SK-N-SH (cell line): ENCODE data around the gene MGA. TPM values are rescaled to one million over a fixed set of nuclear protein-coding genes. Genes with fewer than 3 reads are reported as not detected.

Experiments
- CTCF ChIA-PET: fragments of 300-600, 350-600 bp; formaldehyde crosslinking; extraction: SDS; loops from one replicate; lab custom pipeline; 2021; lab: Yijun Ruan, JAX
- POLR2A ChIA-PET: fragments of 350-600 bp; sonication (Branson Sonifier 250); formaldehyde crosslinking; extraction: SDS; loops from one replicate; lab custom pipeline; 2020; ENCODE audit warnings: antibody characterized with exemption, inconsistent platforms; lab: Yijun Ruan, JAX
- DNase-seq: peaks from one replicate; pipeline ENCODE4 v3.0.0; 2012
- H2AFZ ChIP-seq: fragments of 200-600 bp; sonication (generic); 2 replicates; pipeline ENCODE4 v1.8.1; 2016; ENCODE audit warnings: antibody characterized with exemption, mild to moderate bottlenecking, low read depth
- H3F3A ChIP-seq: fragments of 200-600 bp; sonication (generic); replicated peaks from 2 replicates; pipeline ENCODE3; 2016; ENCODE audit warnings: antibody characterized with exemption, mild to moderate bottlenecking; ENCODE audit not compliant: insufficient read depth
- H3K27ac ChIP-seq, 2 experiments: fragments of 200-500 bp in 1 of 2; fragments of 200-600 bp in 1 of 2; sonication (Bioruptor generic) in 1 of 2; sonication (generic), shearing (Covaris generic) in 1 of 2; 2 replicates each; pipeline versions ENCODE4 v1.5.1 to v1.6.1; 2014 to 2016; ENCODE audit warnings: low read depth in 2 of 2, inconsistent platforms in 1 of 2, low read length in 1 of 2, mild to moderate bottlenecking in 1 of 2, mixed read lengths in 1 of 2
- H3K27me3 ChIP-seq: fragments of 200-600 bp; sonication (generic), shearing (Covaris generic); 2 replicates; pipeline ENCODE4 v1.6.1; 2016; ENCODE audit warnings: mixed run types; ENCODE audit not compliant: insufficient read depth
- H3K36me3 ChIP-seq, 2 experiments: fragments of 200-500 bp in 1 of 2; fragments of 200-600 bp in 1 of 2; sonication (Bioruptor generic) in 1 of 2; sonication (generic) in 1 of 2; replicated peaks in 1 of 2; 2 replicates each; pipeline versions ENCODE3 to v1.5.1; 2014 to 2016; ENCODE audit warnings: low read length in 1 of 2, mild to moderate bottlenecking in 1 of 2; ENCODE audit not compliant: insufficient read depth in 2 of 2, control insufficient read depth in 1 of 2
- H3K4me1 ChIP-seq, 2 experiments: fragments of 200-500 bp in 1 of 2; fragments of 200-600 bp in 1 of 2; sonication (Bioruptor generic) in 1 of 2; sonication (generic), shearing (Covaris generic) in 1 of 2; 2 replicates each; pipeline versions ENCODE4 v1.5.1 to v1.6.1; 2014 to 2016; ENCODE audit warnings: low read depth in 1 of 2, low read length in 1 of 2, mixed run types in 1 of 2; ENCODE audit not compliant: insufficient read depth in 2 of 2, control insufficient read depth in 1 of 2
- H3K4me2 ChIP-seq: fragments of 200-600 bp; sonication (generic), shearing (Covaris generic); 2 replicates; pipeline ENCODE4 v1.6.1; 2017; ENCODE audit warnings: mixed run types
- H3K4me3 ChIP-seq, 2 experiments: fragments of 200-500 bp in 1 of 2; fragments of 200-600 bp in 1 of 2; sonication (Bioruptor generic) in 1 of 2; sonication (generic), shearing (Covaris generic) in 1 of 2; 2 replicates each; pipeline versions ENCODE4 v1.5.1 to v1.8.1; 2014 to 2016; ENCODE audit warnings: low read depth in 2 of 2, inconsistent platforms in 1 of 2, low read length in 1 of 2, mild to moderate bottlenecking in 1 of 2, mixed read lengths in 1 of 2, moderate library complexity in 1 of 2
- H3K79me2 ChIP-seq: fragments of 200-600 bp; sonication (generic); 2 replicates; pipeline ENCODE4 v1.8.1; 2017; ENCODE audit warnings: mild to moderate bottlenecking; ENCODE audit not compliant: insufficient read depth
- H3K9ac ChIP-seq: fragments of 200-600 bp; sonication (generic); 2 replicates; pipeline ENCODE4 v1.6.1; 2017; ENCODE audit warnings: mixed run types
- H3K9me2 ChIP-seq: fragments of 200-600 bp; sonication (generic); 2 replicates; pipeline ENCODE4 v1.6.1; 2017; ENCODE audit warnings: mixed run types
- H3K9me3 ChIP-seq: fragments of 200-600 bp; sonication (generic); 2 replicates; pipeline ENCODE4 v1.6.1; 2017; ENCODE audit warnings: mixed run types, mild to moderate bottlenecking, moderate library complexity
- H4K20me1 ChIP-seq: fragments of 200-600 bp; sonication (generic); 2 replicates; pipeline ENCODE4 v1.6.1; 2017; ENCODE audit warnings: mild to moderate bottlenecking, mixed run types; ENCODE audit not compliant: insufficient read depth
- EZH2phosphoT487 ChIP-seq: fragments of 200-600 bp; sonication (generic); IDR thresholded peaks from 2 replicates; pipeline ENCODE4 v1.6.1; 2017; ENCODE audit warnings: low read depth, mixed run types, mild to moderate bottlenecking, antibody characterized with exemption, moderate library complexity, borderline replicate concordance
- FOXJ3 ChIP-seq: sonication (generic); formaldehyde crosslinking; IDR thresholded peaks from 2 replicates; pipeline ENCODE4 v1.5.1; 2020; ENCODE audit warnings: mild to moderate bottlenecking, missing genetic modification reagents
- GABPA ChIP-seq: IDR thresholded peaks from 2 replicates; pipeline ENCODE4 v1.4.0; 2012; ENCODE audit warnings: low read depth, mild to moderate bottlenecking
- MEF2A ChIP-seq: IDR thresholded peaks from 2 replicates; pipeline ENCODE4 v1.4.0; 2012; ENCODE audit warnings: low read depth, borderline replicate concordance
- MXI1 ChIP-seq: IDR thresholded peaks from 2 replicates; pipeline ENCODE4 v1.6.1; 2012; ENCODE audit warnings: mild to moderate bottlenecking, low read depth, low read length, improper control_type of control experiment
- RAD21 ChIP-seq: IDR thresholded peaks from 2 replicates; pipeline ENCODE4 v1.6.1; 2012; ENCODE audit warnings: mild to moderate bottlenecking, low read length
- RCOR1 ChIP-seq: fragments of 150-350 bp; IDR thresholded peaks from 2 replicates; pipeline ENCODE4 v1.6.1; 2017; ENCODE audit warnings: antibody characterized with exemption, low read length
- RFX5 ChIP-seq: IDR thresholded peaks from 2 replicates; pipeline ENCODE4 v1.6.1; 2012; ENCODE audit warnings: mild to moderate bottlenecking, improper control_type of control experiment, low read length
- RXRA ChIP-seq: IDR thresholded peaks from 2 replicates; pipeline ENCODE4 v1.4.0; 2012; ENCODE audit warnings: low read depth, mild to moderate bottlenecking, borderline replicate concordance
- SIN3A ChIP-seq: IDR thresholded peaks from 2 replicates; pipeline ENCODE4 v1.6.1; 2012; ENCODE audit warnings: low read depth, mild to moderate bottlenecking, low read length, moderate library complexity, borderline replicate concordance
- SMC3 ChIP-seq: IDR thresholded peaks from 2 replicates; pipeline ENCODE4 v1.6.1; 2012; ENCODE audit warnings: low read depth, low read length, improper control_type of control experiment
- TAF1 ChIP-seq: IDR thresholded peaks from 2 replicates; pipeline ENCODE4 v1.6.1; 2012; ENCODE audit warnings: low read depth, mild to moderate bottlenecking, low read length, moderate library complexity, borderline replicate concordance
- TEAD4 ChIP-seq: IDR thresholded peaks from 2 replicates; pipeline ENCODE4 v1.4.0; 2012; ENCODE audit warnings: mild to moderate bottlenecking, borderline replicate concordance; ENCODE audit not compliant: insufficient read depth
- USF1 ChIP-seq: IDR thresholded peaks from 2 replicates; pipeline ENCODE4 v1.4.0; 2012; ENCODE audit warnings: low read depth, borderline replicate concordance
- WGBS: methylation state at CpG from one replicate; pipeline ENCODE4 v1.1.6; 2017; ENCODE audit warnings: low lambda C conversion rate; 5-methylcytosine and 5-hydroxymethylcytosine counted together
- polyA plus RNA-seq, 3 experiments: library from polyadenylated mRNA; depleted of rRNA; stranded (reverse); fragments of >200 nt; gene quantifications; 2 replicates each; pipeline ENCODE4 v1.2.3, GENCODE V29; 2012
- TF ChIP-seq, protein P1 (sequence below): fragments of 200-600 bp; sonication (generic); IDR thresholded peaks from 2 replicates; pipeline ENCODE4 v1.6.1; 2017; ENCODE audit warnings: antibody characterized with exemption, mild to moderate bottlenecking, moderate library complexity
- TF ChIP-seq, protein P2 (sequence below): fragments of 150-350 bp; IDR thresholded peaks from 2 replicates; pipeline ENCODE4 v1.6.1; 2016; ENCODE audit warnings: mild to moderate bottlenecking, low read depth, low read length
- TF ChIP-seq, protein P3 (sequence below): fragments of 150-350 bp; IDR thresholded peaks from 2 replicates; pipeline ENCODE4 v1.6.1; 2017; ENCODE audit warnings: antibody characterized with exemption, low read length, low read depth, borderline replicate concordance

Gene MGA
- polyA plus RNA-seq, 1 of the 3 experiments (the other 2 are of a cell fraction): 2.3 TPM

DNA sequence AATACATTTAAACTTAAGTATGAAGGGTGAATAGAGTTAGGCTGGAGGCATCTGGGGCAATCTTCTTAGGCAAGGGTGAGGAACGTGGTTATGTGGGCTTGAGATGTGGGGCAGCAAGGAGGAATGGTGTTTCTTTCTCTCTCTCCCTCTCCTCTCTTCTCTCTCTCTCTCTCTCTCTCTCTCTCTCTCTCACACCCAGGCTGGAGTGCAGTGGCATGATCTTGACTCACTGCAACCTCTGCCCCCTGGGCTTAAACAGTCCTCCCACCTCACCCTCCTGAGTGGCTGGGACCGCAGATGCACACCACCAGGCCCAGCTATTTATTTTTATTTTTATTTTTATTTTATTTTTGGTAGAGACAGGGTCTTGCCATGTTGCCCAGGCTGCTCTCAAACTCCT, 4.0 kb upstream of the MGA start:
- Histone ChIP-seq H3K9me2 (no peaks in the 10 kb centered on the region), H4K20me1 (no peaks in the 10 kb centered on the region), H3K36me3 (no peaks in the 10 kb centered on the region), H3K4me3 (no peak overlapping the region), H3K9ac (no peak overlapping the region), H3K9me3 (no peaks in the 10 kb centered on the region), H3K79me2 (peaks cover 6% of the 10 kb centered on the region; the same call in 1 of the 2 replicates), H3K27ac (no peak overlapping the region), H3K4me1 (peaks cover 5 to 11% of the 10 kb centered on the region in 2 experiments; a peak in 2 of 4 replicates), H2AFZ (no peak overlapping the region), H3F3A (peaks cover 14% of the 10 kb centered on the region), H3K4me2 (no peak overlapping the region), H3K27me3 (no peaks in the 10 kb centered on the region)
- no peak for DNase-seq
- TF ChIP-seq, protein P1, sequence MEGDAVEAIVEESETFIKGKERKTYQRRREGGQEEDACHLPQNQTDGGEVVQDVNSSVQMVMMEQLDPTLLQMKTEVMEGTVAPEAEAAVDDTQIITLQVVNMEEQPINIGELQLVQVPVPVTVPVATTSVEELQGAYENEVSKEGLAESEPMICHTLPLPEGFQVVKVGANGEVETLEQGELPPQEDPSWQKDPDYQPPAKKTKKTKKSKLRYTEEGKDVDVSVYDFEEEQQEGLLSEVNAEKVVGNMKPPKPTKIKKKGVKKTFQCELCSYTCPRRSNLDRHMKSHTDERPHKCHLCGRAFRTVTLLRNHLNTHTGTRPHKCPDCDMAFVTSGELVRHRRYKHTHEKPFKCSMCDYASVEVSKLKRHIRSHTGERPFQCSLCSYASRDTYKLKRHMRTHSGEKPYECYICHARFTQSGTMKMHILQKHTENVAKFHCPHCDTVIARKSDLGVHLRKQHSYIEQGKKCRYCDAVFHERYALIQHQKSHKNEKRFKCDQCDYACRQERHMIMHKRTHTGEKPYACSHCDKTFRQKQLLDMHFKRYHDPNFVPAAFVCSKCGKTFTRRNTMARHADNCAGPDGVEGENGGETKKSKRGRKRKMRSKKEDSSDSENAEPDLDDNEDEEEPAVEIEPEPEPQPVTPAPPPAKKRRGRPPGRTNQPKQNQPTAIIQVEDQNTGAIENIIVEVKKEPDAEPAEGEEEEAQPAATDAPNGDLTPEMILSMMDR: no peak
- TF ChIP-seq RXRA (no peak), RCOR1 (no peak), TEAD4 (no peak), RFX5 (no peak), EZH2phosphoT487 (no peak), SIN3A (no peak), RAD21 (no peak), FOXJ3 (CRISPR knock-in tag) (no peak), USF1 (no peak), TAF1 (no peak), MEF2A (no peak), GABPA (no peak)
- TF ChIP-seq, protein P2, sequence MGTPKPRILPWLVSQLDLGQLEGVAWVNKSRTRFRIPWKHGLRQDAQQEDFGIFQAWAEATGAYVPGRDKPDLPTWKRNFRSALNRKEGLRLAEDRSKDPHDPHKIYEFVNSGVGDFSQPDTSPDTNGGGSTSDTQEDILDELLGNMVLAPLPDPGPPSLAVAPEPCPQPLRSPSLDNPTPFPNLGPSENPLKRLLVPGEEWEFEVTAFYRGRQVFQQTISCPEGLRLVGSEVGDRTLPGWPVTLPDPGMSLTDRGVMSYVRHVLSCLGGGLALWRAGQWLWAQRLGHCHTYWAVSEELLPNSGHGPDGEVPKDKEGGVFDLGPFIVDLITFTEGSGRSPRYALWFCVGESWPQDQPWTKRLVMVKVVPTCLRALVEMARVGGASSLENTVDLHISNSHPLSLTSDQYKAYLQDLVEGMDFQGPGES: no peak
- WGBS: 84% methylated on average over 2 of the region's 2 CpGs
- POLR2A ChIA-PET: no interaction called here
- CTCF ChIA-PET: interaction anchor here (1.3 kb wide), 1 partner anchor 53 kb away, joined by 4 read pairs; no protein-coding TSS in a partner anchor

GRCh38 chr15:41658689-41659088, 1.5 kb upstream of the MGA start:
- ChIA-PET CTCF (interaction anchor here (0.9 kb wide), 1 partner anchor 82 kb away, joined by 3 read pairs; no protein-coding TSS in a partner anchor), POLR2A (no interaction called here)
- H2AFZ ChIP-seq: no peak overlapping the region
- peaks cover 7 to 21% of the 10 kb centered on the region in 2 experiments; a peak in 3 of 4 replicates for H3K4me1 ChIP-seq
- no peak overlapping the region for H3K9ac ChIP-seq
- H3F3A ChIP-seq: peaks cover 20% of the 10 kb centered on the region
- H3K4me3 ChIP-seq: no peak overlapping the region
- H3K4me2 ChIP-seq: no peak overlapping the region
- H3K27me3 ChIP-seq: no peaks in the 10 kb centered on the region
- no peak for DNase-seq
- no peaks in the 10 kb centered on the region for H3K9me2 ChIP-seq
- H4K20me1 ChIP-seq: peaks cover 16% of the 10 kb centered on the region
- no peak overlapping the region for H3K27ac ChIP-seq
- no peaks in the 10 kb centered on the region for H3K9me3 ChIP-seq
- TF ChIP-seq SMC3 (no peak), MXI1 (no peak)
- TF ChIP-seq, protein P3, sequence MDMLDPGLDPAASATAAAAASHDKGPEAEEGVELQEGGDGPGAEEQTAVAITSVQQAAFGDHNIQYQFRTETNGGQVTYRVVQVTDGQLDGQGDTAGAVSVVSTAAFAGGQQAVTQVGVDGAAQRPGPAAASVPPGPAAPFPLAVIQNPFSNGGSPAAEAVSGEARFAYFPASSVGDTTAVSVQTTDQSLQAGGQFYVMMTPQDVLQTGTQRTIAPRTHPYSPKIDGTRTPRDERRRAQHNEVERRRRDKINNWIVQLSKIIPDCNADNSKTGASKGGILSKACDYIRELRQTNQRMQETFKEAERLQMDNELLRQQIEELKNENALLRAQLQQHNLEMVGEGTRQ: no peak
- no peaks in the 10 kb centered on the region for H3K36me3 ChIP-seq
- H3K79me2 ChIP-seq: peaks cover 31% of the 10 kb centered on the region
- 88% methylated on average over 1 of the region's 1 CpG for WGBS
